Measurements from ENCODE around the gene CXXC5. TPM values are rescaled to one million over a fixed set of nuclear protein-coding genes. Genes with fewer than 3 reads are reported as not detected.

CXXC5 gene
- total and polyA plus RNA-seq, 9 of the 15 experiments (the other 6 are each of a cell fraction or from before 2014, with no cell fraction given) = 1.9 to 123 (median 45.8) TPM

DNA sequence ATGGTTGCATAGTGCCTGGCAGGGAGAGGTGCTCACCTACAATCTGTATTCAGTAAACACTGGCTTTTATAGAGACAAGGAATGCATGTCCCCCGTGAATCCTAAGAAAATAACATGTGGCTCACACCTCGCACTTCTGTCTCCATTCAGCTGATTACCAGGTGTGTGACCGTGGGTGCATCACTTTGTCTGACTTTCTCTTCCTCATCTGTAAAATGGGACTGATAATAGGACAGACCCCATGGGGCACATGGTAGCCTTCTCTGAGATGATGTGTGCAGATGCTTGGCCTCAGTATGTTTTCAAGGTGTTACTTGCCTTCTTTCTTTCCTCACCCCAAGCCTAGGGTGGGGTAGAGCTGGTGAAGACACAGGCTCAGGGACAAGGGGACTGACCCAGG is 6.3 kb downstream of the CXXC5 start:
- WGBS (ENCODE audit: insufficient coverage, low coverage, missing lambda C conversion rate) = 41% methylated on average over 3 of the region's 3 CpGs
- in situ Hi-C loops (cut with MboI) = no loop called here
- Histone ChIP-seq H3K36me3 (ENCODE audit: control insufficient read depth, insufficient read depth, low read length) (peaks cover 33% of the 10 kb centered on the region; the same call in 2 of the 3 replicates), H3K27me3 (ENCODE audit: control insufficient read depth in 2 of 2, insufficient read depth in 2 of 2, low read length in 2 of 2) (no peaks in the 10 kb centered on the region), H2AFZ (ENCODE audit: low read depth, low read length) (no peak overlapping the region), H3K4me2 (ENCODE audit: insufficient read depth, low read length) (no peak overlapping the region; the same call in 1 of the 2 replicates), H3K9ac (ENCODE audit: insufficient read depth in 1 of 2, low read depth in 2 of 2, low read length in 2 of 2) (peak overlapping the region; percentile 16 to 84; a peak in 2 of 4 replicates), H3K4me3 (no peak overlapping the region), H3K27ac (ENCODE audit: extremely low read depth, low read depth, low read length) (peak overlapping the region; percentile 42; the same call in 1 of the 3 replicates), H4K20me1 (replicated peaks; ENCODE audit: control insufficient read depth, insufficient read depth, low read length) (peaks cover 71% of the 10 kb centered on the region), H3K4me1 (replicated peaks in 1 of 2; ENCODE audit: control insufficient read depth in 2 of 2, insufficient read depth in 2 of 2, low read length in 2 of 2) (peaks cover 75 to 85% of the 10 kb centered on the region in 2 experiments), H3K79me2 (ENCODE audit: control insufficient read depth, insufficient read depth, low read length) (peaks cover 99% of the 10 kb centered on the region), H3K9me1 (ENCODE audit: control insufficient read depth, insufficient read depth, low read length) (peaks cover 24% of the 10 kb centered on the region), H3K9me3 (replicated peaks; ENCODE audit: control insufficient read depth, insufficient read depth, low read depth, low read length) (no peaks in the 10 kb centered on the region)
- POLR2A ChIA-PET = interaction anchor here (0.6 to 2.0 kb wide), 8 partner anchors 10 to 1852 kb away, joined by 3 to 10 read pairs (median 4); no protein-coding TSS in a partner anchor
- intact Hi-C loops (cut with micrococcal nuclease) = no loop called here
- CTCF ChIA-PET (ENCODE audit: low intra/inter-chr PET ratio) = no interaction called here
- ATAC-seq (no peak), FAIRE-seq (no peak), DNase-seq (ENCODE audit: extremely low read depth in 1 of 4, low spot score in 3 of 4) (no peak)
- BruUV-seq (replicated peaks) = no TSS peak
- no peak for TF ChIP-seq YBX1 (IDR thresholded peaks at IDR 0.05)
- TF ChIP-seq ZNF316 (IDR thresholded peaks at IDR 0.05) = no peak
- no peak for TF ChIP-seq SLC30A9 (CRISPR knock-in tag; IDR thresholded peaks at IDR 0.05)
- TF ChIP-seq RBM25 (IDR thresholded peaks at IDR 0.05; ENCODE audit: low read depth, low read length, severe bottlenecking) = peak; percentile 75
- no peak for TF ChIP-seq CC2D1A (IDR thresholded peaks at IDR 0.05)
- no peak for TF ChIP-seq NR2C1 (IDR thresholded peaks at IDR 0.05)
- no peak for TF ChIP-seq NR2C1 (tag; IDR thresholded peaks at IDR 0.05)
- TF ChIP-seq BCOR (IDR thresholded peaks at IDR 0.05) = peak; percentile 42; the same call in 1 of the 2 replicates

Measured in K562 (cell line).